ENCODE measurements around the gene TFAP2D.

TFAP2D gene

DNA sequence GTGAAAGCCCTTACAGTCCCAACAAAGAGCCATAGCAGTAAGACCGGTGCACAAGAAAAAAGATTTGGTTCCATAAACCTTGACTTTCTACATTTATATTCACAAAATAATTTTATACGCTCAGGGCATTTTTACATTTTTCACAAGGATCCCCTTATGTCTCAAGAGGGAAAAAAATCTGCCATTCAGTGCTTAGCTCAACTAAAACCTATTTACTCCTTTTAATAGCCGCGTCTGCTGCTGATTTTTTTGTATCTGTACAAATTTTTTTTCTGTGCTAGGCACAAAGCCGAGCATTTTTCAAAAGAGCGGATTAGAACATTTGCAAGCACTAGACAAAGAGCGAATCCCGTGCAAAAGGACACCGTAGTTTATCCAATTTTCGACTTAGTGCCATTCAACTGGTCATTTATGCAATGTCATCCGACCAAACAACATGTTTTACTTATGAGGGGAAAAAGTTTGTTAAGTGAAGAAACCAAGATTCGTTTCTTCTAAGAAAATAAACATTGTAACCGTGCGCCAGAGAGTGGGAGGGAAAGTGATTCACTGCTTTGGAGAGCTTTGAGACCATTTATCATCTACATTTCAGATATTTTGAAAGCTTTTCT, 3.7 kb downstream of the TFAP2D start:
- in situ Hi-C loops (cut with HindIII; ENCODE audit: low pct_ligation_motif_present, low pct_unique_long_range_greater_than_20kb, low sequenced_read_pairs), result no loop called here
- no peak for DNase-seq

- in situ Hi-C loops (cut with HindIII; ENCODE audit: low pct_ligation_motif_present, low pct_unique_long_range_greater_than_20kb, low sequenced_read_pairs), result no loop called here
- no peak for DNase-seq
Measured at GRCh38 chr6:50717734-50718457, 4.6 kb downstream of the TFAP2D start.

DNA sequence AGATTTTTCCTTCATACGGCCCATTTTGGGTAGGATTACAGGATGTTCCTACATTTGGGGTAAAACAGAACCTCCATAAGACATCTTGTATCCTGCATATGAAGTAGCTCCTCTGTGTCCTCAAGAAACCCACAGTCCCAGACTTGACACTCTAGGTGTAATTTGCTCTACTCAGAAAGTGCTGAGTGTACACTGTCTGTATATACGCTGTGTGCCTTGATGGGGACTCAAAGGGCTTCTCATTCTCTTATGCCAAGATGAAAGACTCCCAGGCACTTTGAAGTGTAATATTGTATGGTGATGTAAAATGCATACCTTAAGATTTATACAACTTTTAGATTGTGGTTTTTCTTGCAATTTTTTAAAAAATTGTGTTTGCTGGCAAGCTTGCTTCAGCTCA, 5.2 kb downstream of the TFAP2D start:
- in situ Hi-C loops (cut with HindIII; ENCODE audit: low pct_ligation_motif_present, low pct_unique_long_range_greater_than_20kb, low sequenced_read_pairs), result no loop called here
- no peak for DNase-seq

DNA sequence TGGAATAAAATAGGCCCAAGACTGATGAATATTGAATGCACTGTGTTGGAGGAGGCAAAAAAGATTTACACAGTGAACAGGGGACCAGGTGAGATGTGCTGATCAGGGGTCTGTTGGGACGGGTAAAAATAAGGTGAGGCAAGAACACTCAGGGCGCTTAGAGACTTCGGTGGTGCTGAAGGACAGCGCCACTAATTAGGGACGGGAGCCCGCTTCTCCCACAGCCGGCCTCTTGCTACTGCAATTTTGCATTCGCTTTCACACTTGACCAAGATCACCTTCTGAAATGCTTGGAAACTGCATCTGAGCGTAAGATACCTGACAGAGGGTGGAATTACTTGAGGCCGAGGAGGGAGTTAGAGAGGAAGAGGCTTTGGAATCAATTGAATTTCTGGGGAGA, 7.3 kb downstream of the TFAP2D start:
- peak; percentile 22 for DNase-seq
- in situ Hi-C loops (cut with HindIII; ENCODE audit: low pct_ligation_motif_present, low pct_unique_long_range_greater_than_20kb, low sequenced_read_pairs), result no loop called here

DNA sequence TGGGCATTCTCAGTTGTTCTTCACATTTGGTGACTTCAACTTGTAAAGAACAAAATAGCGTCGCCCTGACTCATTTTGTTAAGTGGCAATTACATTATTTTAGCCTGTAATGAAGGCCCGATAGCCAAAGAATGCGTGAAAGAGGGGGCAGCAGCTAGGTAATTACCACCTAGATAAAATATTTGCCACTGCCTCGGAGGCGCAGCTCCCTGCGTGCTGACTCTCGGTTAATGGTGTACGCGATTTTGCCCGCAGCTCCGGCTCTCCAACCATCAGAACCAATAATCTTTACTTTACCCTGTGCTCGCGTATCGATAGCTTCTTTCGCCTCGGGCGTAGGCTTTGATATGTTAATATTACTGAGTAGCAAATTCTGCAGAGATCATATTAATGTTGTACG, 8.7 kb downstream of the TFAP2D start:
- no peak for DNase-seq
- in situ Hi-C loops (cut with HindIII; ENCODE audit: low pct_ligation_motif_present, low pct_unique_long_range_greater_than_20kb, low sequenced_read_pairs), result no loop called here

- in situ Hi-C loops (cut with HindIII; ENCODE audit: low pct_ligation_motif_present, low pct_unique_long_range_greater_than_20kb, low sequenced_read_pairs), result no loop called here
- DNase-seq, result no peak
Measured at GRCh38 chr6:50722829-50723554, 9.7 kb downstream of the TFAP2D start.

DNA sequence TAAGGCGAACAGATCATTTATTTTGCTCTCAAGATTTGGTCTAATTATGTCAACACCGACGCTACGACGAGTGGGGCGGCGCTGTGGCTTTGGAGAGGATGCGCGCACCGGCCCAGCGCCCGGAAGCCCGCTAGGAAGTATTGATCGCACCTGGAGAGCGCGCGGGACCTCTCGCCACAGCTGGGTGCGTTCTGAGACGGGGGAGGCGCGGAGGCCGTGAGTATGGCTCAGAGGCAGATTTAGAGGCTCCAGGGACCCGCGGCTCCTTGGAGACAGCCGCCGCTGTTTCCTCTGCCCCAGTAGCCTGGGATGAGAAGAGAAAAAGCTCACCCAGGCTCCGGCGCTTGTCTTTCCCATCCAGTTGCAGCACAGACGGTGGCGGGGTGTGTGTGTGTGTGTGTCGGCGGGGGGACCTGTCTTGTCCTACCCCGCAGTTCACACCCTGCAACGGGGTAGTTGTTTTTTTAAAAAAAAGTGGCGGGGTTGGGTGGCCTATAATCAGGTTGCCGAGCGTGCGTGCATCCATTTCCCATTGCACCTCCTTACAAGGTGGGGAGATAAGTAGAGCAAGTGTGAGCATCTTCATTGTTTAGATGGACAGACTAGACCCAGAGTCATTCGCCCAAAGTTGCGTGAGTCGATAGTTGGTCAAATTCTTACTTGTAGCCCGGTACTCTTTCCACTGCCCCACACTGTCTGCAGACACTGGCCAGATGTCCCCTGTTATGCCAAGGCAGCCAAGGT, 11.2 kb downstream of the TFAP2D start:
- in situ Hi-C loops (cut with HindIII; ENCODE audit: low pct_ligation_motif_present, low pct_unique_long_range_greater_than_20kb, low sequenced_read_pairs), result no loop called here
- DNase-seq, result no peak

- DNase-seq, result no peak
- in situ Hi-C loops (cut with HindIII; ENCODE audit: low pct_ligation_motif_present, low pct_unique_long_range_greater_than_20kb, low sequenced_read_pairs), result no loop called here
Measured at GRCh38 chr6:50734488-50734887, 21.2 kb downstream of the TFAP2D start.

- in situ Hi-C loops (cut with HindIII; ENCODE audit: low pct_ligation_motif_present, low pct_unique_long_range_greater_than_20kb, low sequenced_read_pairs), result no loop called here
- no peak for DNase-seq
Measured at GRCh38 chr6:50742161-50742560, 28.8 kb downstream of the TFAP2D start.

DNA sequence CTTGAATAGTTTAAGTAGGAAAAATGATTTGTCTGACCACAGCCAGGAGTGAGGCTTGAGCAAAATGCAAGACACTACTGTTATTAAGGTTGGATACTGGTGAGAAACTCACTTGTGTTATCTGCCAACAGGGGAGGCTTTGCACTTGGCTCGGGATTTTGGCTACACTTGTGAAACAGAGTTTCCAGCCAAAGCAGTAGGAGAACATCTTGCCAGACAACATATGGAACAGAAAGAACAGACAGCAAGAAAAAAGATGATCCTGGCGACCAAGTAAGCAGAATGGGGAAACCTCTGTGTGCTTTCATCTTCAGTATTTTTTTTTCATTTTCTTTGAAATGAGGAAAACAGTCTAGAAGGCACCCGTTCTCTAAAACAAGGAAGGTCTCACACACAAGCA, 31.6 kb downstream of the TFAP2D start:
- in situ Hi-C loops (cut with HindIII; ENCODE audit: low pct_ligation_motif_present, low pct_unique_long_range_greater_than_20kb, low sequenced_read_pairs), result no loop called here
- no peak for DNase-seq

DNA sequence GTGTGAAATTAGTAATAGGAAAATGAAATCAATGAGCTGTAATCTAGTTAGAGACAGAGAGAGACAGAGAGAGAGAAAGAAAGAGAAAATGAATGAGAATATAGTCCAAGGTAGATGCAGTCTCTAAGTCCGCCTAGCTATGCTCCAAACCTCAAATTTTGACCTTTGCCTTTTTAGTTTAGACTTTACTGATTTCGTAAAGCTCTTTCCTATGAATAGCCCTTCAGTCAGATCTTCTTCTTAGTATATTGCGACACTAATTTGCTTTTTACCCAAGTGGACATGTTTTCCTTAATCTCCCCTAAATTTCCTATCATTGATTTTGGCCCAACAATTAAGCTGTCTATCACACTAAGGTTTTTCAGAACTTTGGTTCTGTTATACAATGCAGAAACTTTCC, 49.5 kb downstream of the TFAP2D start:
- DNase-seq, result no peak

DNA sequence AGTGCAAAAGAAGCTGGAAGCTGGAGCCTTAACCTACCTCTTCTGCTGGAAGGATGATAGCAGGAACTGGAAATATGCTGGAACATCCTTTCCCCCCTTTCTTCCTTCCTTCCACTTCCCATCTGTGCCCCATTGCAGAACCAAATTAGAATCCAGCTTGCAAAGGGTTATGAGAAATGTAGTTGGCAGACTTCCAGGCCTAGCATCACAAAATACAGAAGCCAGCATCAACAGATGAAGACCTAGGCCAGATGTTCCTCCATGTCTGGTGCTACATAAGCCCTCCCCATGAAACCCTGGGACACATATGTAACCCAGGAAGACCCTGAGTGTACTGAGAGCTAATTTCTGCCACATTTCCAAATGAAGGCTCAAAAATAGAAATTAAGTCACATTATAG, 65.4 kb downstream of the TFAP2D start:
- in situ Hi-C loops (cut with HindIII; ENCODE audit: low pct_ligation_motif_present, low pct_unique_long_range_greater_than_20kb, low sequenced_read_pairs), result no loop called here
- DNase-seq, result no peak

More for the DNA sequence above, 49.5 kb downstream of the TFAP2D start:
- in situ Hi-C loops (cut with HindIII; ENCODE audit: low pct_ligation_motif_present, low pct_unique_long_range_greater_than_20kb, low sequenced_read_pairs), result no loop called here

DNA sequence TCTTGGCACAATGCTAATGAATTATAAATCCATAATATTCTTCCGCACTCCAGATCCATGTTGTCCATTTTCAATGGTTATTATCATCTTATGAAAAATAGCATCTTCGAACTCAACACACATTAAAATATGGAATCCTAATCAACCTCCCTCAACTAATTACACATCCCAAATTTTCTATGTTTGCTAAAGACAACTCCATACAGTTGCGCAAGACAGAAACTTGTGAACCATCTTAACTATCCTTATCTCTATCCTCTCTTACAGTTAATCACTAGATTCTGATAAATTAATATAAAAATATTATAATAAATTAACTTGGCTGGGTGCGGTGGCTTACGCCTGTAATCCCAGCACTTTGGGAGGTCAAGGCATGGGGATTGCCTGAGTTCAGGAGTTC, 67.1 kb downstream of the TFAP2D start:
- no peak for DNase-seq
- in situ Hi-C loops (cut with HindIII; ENCODE audit: low pct_ligation_motif_present, low pct_unique_long_range_greater_than_20kb, low sequenced_read_pairs), result no loop called here

GRCh38 chr6:50785921-50786320, 72.6 kb downstream of the TFAP2D start:
- no peak for DNase-seq
- in situ Hi-C loops (cut with HindIII; ENCODE audit: low pct_ligation_motif_present, low pct_unique_long_range_greater_than_20kb, low sequenced_read_pairs), result no loop called here

GRCh38 chr6:50791900-50792508, 78.7 kb downstream of the TFAP2D start:
- peak; percentile 57 for DNase-seq
- in situ Hi-C loops (cut with HindIII; ENCODE audit: low pct_ligation_motif_present, low pct_unique_long_range_greater_than_20kb, low sequenced_read_pairs), result no loop called here

- in situ Hi-C loops (cut with HindIII; ENCODE audit: low pct_ligation_motif_present, low pct_unique_long_range_greater_than_20kb, low sequenced_read_pairs), result no loop called here
- no peak for DNase-seq
Measured at GRCh38 chr6:50792771-50793170, 79.4 kb downstream of the TFAP2D start.

DNA sequence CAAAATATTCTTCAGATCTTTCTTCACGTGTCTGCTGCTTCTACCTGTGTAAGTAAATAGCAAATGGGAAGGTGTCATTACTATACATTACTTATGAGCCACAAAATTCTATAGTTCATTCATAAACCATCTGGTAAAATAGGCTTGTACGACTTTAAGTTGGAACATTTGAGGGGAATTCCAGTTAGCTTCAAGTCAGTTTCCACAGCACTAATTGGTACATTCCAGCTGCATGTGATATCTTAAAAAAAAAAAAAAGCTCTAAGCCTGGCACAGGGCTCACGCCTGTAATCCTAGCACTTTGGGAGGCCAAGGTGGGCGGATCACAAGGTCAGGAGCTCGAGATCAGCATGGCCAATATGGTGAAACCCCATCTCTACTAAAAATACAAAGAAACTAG, 82.2 kb downstream of the TFAP2D start:
- in situ Hi-C loops (cut with HindIII; ENCODE audit: low pct_ligation_motif_present, low pct_unique_long_range_greater_than_20kb, low sequenced_read_pairs), result no loop called here
- no peak for DNase-seq

- in situ Hi-C loops (cut with HindIII; ENCODE audit: low pct_ligation_motif_present, low pct_unique_long_range_greater_than_20kb, low sequenced_read_pairs), result no loop called here
- no peak for DNase-seq
Measured at GRCh38 chr6:50804283-50804682, 91.0 kb downstream of the TFAP2D start.

- in situ Hi-C loops (cut with HindIII; ENCODE audit: low pct_ligation_motif_present, low pct_unique_long_range_greater_than_20kb, low sequenced_read_pairs), result no loop called here
- DNase-seq, result no peak
Measured at GRCh38 chr6:50807035-50807434, 93.7 kb downstream of the TFAP2D start.

All from ACHN (cell line).